GM13976 (cell line): ENCODE results near the gene ALDH3B2.
A peak's percentile ranks its signal among the peaks of the same experiment; 100 is the strongest.
"Not testable (repeated sequence)": the region's sequence is repeated elsewhere in the genome, so short reads cannot be mapped to it uniquely, and the experiment has no call there.

Experiments
- DNase-seq: peaks from one replicate; pipeline ENCODE4 v3.0.0; 2012; ENCODE audit warnings: low spot score
- CTCF ChIP-seq: IDR thresholded peaks from 2 replicates; pipeline ENCODE4 v1.5.1; 2012; ENCODE audit warnings: borderline replicate concordance, mild to moderate bottlenecking; ENCODE audit not compliant: insufficient read depth; ENCODE audit errors: extremely low read depth, missing control alignments, control extremely low read depth
- in situ Hi-C: fragments of 300-500 bp; cut with MboI; formaldehyde crosslinking; loops from one replicate; pipeline ENCODE4 v1.12.0; 2022; ENCODE audit warnings: low sequenced_read_pairs, mixed read lengths, inconsistent platforms; ENCODE audit not compliant: unreplicated experiment

ALDH3B2 gene

GRCh38 chr11:67664213-67664585 is 10.2 kb downstream of the ALDH3B2 start:
- in situ Hi-C loops, result no loop called here
- DNase-seq, result no peak

GRCh38 chr11:67663532-67664212 is 10.8 kb downstream of the ALDH3B2 start:
- in situ Hi-C loops, result no loop called here
- DNase-seq, result peak; percentile 22
- TF ChIP-seq CTCF, result no peak

More at GRCh38 chr11:67664213-67664585, 10.2 kb downstream of the ALDH3B2 start:
- no peak for TF ChIP-seq CTCF

- TF ChIP-seq CTCF, result no peak
- in situ Hi-C loops, result no loop called here
Measured at GRCh38 chr11:67662835-67663531, 11.4 kb downstream of the ALDH3B2 start.

GRCh38 chr11:67662142-67662834 is 12.1 kb downstream of the ALDH3B2 start:
- in situ Hi-C loops, result no loop called here
- no peak for TF ChIP-seq CTCF
- no peak for DNase-seq

More at GRCh38 chr11:67662835-67663531, 11.4 kb downstream of the ALDH3B2 start:
- DNase-seq, result no peak

GRCh38 chr11:67660752-67661151 is 13.7 kb downstream of the ALDH3B2 start:
- DNase-seq, in situ Hi-C loops: not testable (repeated sequence)

GRCh38 chr11:67659651-67660165 is 14.7 kb downstream of the ALDH3B2 start:
- DNase-seq, in situ Hi-C loops: not testable (repeated sequence)

GRCh38 chr11:67657300-67657699 is 17.1 kb downstream of the ALDH3B2 start:
- DNase-seq, result peak; percentile 28
- TF ChIP-seq CTCF, result no peak
- in situ Hi-C loops, result no loop called here
